HG03095 (cell line): ENCODE measurements around the gene B3GALT6.

Experiments
- ATAC-seq: cut with Tn5 transposase; IDR thresholded peaks from one replicate; pipeline ENCODE4 v1.9.1; 2021; ENCODE audit warnings: moderate library complexity; ENCODE audit not compliant: unreplicated experiment

Gene B3GALT6

GRCh38 chr1:1281533-1282321 lies 49.7 kb downstream of the B3GALT6 start:
- no peak for ATAC-seq

- no peak for ATAC-seq
Measured at GRCh38 chr1:1282998-1283397, 51.0 kb downstream of the B3GALT6 start.

- no peak for ATAC-seq
Measured at GRCh38 chr1:1283821-1284220, 51.8 kb downstream of the B3GALT6 start.
